HG02943 (cell line): ENCODE data around the gene ASTN2.
A peak's percentile ranks its signal among the peaks of the same experiment; 100 is the strongest.
"Not testable (repeated sequence)": the region's sequence is repeated elsewhere in the genome, so short reads cannot be mapped to it uniquely, and the experiment has no call there.

Source experiments
- ATAC-seq: cut with Tn5 transposase; IDR thresholded peaks from one replicate; pipeline ENCODE4 v1.9.1; 2021; ENCODE audit warnings: mild to moderate bottlenecking, low read depth, moderate library complexity; ENCODE audit not compliant: unreplicated experiment

Gene ASTN2

DNA sequence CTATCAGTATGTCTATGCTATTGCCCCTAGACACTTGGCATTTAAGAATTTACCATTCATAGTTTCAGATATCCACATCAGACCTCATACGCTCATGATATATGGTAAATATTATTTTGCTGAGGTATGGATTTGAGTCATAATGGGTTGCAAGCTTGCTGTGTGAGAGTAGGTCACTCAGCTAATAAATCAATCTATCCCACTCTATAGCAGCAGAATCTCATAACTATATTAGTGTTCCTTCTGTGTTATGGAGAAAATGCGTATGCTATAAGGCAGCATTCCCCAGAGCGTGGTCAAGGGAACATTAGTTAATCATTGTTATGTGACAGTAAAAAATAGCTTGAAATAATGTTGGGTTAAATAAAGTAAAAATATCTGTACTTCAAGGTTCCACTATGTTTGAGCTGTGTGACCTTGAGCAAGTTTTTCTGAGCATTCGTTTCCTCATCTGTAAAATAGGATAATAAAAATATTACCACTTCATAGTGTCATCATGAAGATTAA, 720.0 kb downstream of the ASTN2 start:
- no peak for ATAC-seq

- ATAC-seq = no peak
These were observed 721.6 kb downstream of the ASTN2 start for GRCh38 chr9:116693233-116693731.

GRCh38 chr9:116692616-116693015, 722.2 kb downstream of the ASTN2 start:
- no peak for ATAC-seq

DNA sequence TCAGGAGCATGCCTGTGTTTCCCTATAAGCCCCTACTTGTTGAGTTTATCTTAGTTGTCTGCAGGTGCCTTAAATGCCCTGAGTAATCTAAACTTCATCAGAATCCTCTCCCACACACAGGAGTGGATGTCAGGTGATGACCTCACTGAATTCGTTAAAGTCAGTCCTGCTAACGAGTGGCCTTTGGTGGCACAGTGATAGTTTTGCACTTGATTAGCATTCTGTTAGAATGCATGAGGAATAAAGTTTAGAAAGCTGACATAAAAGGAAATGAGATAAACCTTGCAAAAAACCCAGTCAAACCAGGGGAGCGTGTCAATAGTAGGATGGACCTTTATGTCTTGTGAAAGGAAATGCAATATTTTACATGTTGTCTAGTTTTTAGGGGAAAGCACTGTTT, 723.2 kb downstream of the ASTN2 start:
- ATAC-seq = no peak

DNA sequence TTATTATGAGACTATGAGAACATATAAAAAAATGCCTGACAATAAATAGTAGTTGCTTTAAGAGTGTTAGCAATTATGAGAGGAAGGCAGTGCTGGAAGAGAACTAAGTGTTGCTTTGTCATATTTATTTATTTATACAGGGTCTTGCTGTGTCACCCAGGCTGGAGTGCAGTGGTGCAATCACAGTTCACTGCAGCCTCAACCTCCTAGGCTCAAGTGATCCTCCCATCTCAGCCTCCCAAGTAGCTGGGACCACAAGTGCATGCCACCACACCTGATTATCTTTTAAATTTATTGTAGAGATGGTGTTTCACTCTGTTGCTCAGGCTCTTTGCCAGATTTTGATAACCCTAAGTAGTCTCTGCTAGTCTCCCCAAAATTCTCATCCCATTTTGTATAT, 724.1 kb downstream of the ASTN2 start:
- not testable (repeated sequence) for ATAC-seq

- ATAC-seq = no peak
These were observed 725.3 kb downstream of the ASTN2 start for GRCh38 chr9:116689486-116690032.

DNA sequence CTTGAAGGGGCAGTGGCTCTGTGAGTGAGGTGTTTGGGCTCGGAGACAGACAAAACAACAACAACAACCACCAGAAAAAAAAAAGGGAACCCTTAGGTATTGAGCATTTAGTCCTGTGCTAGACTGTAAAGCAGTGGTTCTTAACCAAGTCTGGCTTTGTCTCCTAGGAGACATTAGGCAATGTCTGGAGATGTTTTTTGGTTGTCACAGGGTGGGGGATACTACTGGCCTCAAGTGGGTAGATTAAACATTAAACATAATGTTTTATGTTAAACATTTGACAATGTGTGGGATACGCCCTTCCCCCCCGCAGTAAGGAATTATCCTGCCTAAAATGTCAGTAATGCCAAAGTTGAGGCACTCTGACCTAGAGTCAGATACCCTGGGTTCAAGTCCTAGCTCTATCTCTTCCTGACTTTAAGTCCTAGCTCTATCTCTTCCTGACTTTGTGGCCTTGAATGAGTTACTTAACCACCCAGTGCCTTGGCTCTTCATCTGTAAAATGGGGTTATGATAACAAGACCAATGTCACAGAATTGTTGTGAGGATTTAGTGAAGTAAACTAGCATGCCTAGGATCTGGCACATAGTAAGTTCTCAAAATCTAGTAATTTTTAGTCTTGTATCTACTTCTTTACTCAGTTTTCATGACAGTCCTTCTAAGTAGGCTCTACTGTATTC, 725.9 kb downstream of the ASTN2 start:
- no peak for ATAC-seq

- no peak for ATAC-seq
These were observed 727.1 kb downstream of the ASTN2 start for GRCh38 chr9:116687754-116688135.

DNA sequence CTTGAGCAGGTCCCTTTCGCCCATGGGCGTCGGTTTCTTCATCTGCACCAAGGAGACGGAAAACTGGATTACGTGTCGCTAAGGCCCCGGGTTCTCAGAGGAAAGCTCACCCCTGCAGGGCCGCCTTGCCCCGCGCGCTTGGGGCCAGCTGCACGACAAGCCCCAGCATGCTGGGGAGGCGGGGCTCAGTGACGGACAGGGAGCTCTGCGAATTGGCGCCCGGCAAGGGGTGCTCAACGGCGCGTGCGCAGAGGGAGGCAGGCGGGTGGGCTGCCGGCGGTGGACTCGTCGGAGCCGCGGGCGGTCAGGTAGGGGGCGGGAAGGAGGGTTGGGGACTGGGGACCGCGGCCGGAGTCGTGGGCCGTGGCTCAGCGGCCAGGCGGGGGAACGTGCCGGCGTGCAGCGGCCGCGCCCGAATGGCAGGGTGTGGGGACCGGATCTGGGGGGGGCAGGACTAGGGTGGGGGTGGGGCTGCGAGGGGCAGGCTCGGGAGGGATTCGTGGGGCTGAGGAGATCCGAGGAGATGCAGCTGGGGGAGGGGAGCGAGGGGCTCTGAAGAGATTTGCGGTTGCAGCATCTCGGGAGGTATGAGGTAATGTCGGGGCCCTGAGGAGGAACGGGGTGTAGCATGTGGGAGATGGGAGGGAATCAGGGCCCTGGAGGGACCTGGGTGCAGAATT, 727.6 kb downstream of the ASTN2 start, which contains the start of gene TRIM32:
TSS of gene TRIM32 (plus strand) at position 232 of the 680 bp plus-strand sequence. CDS start 10,438 bp downstream, outside the sequence.
- peak; percentile 99 for ATAC-seq

DNA sequence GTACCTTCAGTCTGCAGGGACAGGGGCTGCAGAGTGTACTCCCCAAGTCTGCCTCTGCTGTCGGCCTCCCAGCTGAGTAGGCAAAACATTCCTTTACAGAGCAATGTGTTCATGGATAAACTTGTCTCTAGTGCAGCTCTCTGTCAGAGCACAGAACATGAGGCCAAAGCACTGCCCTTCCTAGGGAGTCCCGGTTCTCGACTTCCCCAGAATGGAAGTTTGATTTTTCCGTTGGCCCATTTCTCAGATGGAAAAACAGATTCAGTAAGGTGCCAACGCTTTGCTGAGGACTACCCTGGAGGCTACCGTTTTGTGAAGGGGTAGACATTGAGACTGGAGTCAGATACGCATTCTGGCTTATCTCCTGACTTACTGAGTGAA, 728.2 kb downstream of the ASTN2 start:
- peak; percentile 28 for ATAC-seq

DNA sequence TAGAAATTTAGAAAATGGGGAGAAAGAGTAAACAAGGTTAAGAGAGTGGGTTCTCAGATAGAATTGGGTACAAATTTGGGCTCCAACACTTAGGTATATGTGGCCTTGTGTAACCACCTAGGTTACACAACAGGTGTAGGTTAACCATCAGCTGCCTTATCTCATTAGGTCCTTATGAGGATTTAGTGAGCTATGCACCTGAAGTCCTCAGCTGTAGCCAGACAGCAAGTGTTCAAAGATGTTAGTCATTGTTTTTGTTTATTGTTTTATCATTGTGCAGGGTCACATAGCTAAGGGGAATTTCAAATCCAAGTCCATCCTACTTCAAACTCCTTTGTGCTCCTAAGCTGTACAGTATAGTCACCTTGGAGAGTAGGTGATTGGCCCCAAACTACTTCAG, 728.7 kb downstream of the ASTN2 start:
- ATAC-seq = no peak

GRCh38 chr9:116685166-116685565, 729.7 kb downstream of the ASTN2 start:
- ATAC-seq = no peak

DNA sequence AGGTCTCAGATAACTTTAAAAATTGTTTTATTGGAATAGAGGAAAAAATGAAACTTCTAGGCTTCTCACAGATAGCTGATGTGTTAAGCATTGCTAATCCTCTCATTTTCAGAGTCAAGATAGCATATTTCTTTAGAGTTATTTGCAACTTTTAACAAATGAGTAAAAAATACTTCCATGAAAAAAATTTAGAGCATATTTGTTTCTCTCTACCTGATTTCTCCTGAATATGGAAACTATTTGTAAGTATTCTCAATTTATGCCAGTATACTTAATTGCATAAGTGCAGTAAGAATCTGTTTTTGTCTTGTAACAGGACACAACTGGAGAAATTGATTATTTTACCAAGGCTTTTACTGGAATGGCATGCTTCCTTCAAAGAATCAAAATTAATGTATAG, 731.3 kb downstream of the ASTN2 start:
- no peak for ATAC-seq

DNA sequence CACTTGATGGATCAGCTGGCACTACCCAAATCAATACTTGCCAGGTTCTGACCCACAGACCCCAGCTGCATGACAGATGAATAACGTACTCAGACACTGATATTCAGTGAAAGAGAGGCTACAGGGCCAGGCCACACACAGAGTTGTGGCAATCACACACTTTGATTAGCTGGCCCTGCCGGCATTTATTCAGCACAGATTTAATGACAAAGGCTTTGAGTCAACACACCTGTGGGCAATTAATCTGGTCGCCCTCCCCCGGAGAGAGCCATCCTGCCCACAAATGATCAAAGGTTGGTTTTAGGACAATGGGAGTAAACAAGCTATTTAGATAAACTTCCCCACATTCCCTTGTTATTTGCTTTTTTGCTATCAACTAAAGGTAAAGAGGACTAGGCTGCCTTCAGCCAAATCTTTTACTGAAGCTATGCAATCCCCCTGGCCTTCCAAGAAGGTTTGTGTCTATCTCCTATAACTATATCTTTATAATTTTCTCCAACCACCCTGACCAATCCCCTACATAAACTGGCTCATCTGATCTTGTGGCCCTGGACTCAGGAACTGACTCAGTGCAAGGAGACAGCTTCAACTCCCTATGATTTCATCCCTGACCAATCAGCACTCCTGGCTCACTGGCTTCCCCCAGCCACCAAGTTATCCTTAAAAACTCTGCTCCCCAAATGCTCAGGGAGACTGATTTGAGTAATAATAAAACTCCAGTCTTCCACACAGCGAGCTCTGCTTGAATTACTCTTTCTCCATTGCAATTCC, 740.5 kb downstream of the ASTN2 start:
- ATAC-seq = no peak

GRCh38 chr9:116673375-116673774, 741.5 kb downstream of the ASTN2 start:
- no peak for ATAC-seq

DNA sequence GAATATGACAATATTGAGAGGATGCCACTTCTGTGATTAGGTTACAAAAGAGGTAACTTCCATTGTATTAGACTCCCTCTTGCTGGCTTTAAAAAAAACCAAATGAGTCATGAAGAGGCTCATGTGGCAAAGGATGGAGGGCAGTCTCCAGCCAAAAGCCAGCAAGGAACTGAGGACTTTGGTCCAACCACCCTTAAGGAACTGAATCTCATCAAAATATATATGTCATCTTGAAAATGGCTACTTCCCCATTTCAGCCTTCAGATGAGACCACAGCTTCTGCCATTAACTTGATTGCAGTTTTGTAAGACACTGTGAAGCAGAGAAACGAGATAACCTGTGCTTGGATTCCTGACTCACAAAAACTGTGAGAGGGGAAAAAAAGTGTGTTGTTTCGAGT, 743.3 kb downstream of the ASTN2 start:
- no peak for ATAC-seq

DNA sequence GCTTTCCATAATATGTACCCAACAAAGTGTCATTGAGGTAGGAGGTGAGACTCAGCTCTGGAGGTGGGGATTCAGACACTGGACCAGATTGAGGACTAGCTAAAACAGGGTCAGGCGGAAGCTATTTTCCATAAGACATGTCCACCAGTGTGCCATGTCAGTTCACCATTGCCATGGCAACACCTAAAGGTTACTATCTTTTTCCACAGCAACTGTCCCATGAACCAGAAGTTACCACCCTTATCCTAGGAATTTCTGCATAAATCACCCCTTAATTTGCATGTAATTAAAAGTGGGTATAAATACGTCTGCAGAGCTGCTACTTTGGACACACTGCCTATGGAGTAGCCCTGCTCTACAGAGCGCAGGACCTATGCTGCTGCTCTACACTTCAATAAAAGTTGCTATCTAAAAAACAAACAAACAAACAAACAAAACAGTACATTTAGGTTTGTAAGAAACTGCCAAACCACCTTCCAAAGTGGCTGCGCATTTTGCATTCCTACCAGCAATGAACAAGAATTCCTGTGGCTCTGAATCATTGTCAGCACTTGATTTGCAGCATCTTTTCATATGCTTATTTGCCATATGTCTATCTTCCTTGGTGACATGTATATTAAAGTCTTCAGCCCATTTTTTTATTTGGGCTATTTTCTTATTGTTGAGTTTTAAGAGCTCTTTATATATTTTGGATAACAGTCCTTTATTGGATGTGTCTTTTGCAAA, 745.7 kb downstream of the ASTN2 start:
- no peak for ATAC-seq

DNA sequence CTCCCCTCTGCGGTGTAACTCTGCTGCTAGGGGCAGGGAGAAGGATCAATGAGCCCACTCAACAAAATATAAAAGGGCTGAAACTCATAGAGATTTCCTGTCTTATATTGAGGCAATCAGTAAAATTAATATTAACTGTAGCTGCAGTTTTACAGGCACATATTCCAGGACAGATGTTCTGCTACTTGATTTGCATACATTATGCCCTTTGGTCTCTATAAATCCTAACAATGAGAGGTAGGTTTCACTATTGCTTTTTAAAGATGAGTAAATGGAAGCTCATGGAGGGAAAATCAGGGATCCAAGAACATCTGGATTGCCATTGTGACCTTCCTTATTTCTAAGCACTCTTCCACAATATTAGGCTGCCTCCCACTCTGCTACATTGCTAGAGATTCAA, 751.3 kb downstream of the ASTN2 start:
- ATAC-seq = no peak

DNA sequence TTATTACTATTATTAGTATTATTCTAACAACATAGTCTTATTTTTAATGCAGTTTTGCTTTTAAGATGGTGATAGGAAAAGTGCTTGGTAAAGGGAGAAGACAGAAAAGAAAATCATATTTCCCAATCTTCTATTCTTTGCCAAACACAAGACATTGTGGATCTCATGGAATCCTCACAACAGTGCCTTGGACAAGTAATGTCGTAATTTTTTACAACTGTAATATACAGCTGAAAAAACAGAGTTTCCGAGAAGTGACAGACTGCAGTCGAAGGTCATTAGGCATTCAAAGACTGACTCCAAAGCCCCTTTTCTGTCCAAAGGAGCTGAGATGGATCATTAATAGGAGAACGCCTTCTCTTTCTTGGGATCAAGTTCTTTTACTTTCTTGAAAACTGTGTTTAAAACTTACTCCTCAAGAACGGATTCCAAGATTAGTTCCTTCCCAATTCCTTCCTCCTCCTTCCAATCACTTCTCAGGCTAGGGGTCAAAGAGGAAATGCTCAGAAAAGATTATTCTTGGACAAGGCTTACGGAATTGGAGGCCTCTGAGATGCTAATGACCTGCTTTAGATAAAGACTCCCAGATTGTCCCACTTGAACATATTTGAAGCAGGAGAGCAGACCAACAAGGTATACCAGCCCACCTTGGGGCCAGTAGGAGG, 752.1 kb downstream of the ASTN2 start:
- no peak for ATAC-seq
